ENCODE measurements around the gene EEF1A1. TPM values are rescaled to one million over a fixed set of nuclear protein-coding genes. Genes with fewer than 3 reads are reported as not detected.

Gene EEF1A1
- total and polyA plus RNA-seq, 2 of the 4 experiments (the other 2 are of a cell fraction), result 14,757 to 30,152 TPM

- no peak overlapping the region for H3K4ac ChIP-seq (ENCODE audit: low read depth, low read length)
- no peak overlapping the region for H3K4me2 ChIP-seq (ENCODE audit: low read depth, low read length)
- TF ChIP-seq RAD21 (IDR thresholded peaks at IDR 0.05; ENCODE audit: low read length) (no peak), MAZ (IDR thresholded peaks at IDR 0.05; ENCODE audit: borderline replicate concordance, low read depth, low read length) (no peak), NFE2L2 (IDR thresholded peaks at IDR 0.05; ENCODE audit: low read depth, low read length) (no peak)
- no peak overlapping the region for H2BK20ac ChIP-seq (ENCODE audit: low read depth, low read length)
- no TSS peak for BruUV-seq (replicated peaks)
- in situ Hi-C loops (cut with MboI; ENCODE audit: low sequenced_read_pairs), result no loop called here
- no peak overlapping the region for H2BK15ac ChIP-seq (ENCODE audit: low read depth, low read length)
- no peaks in the 10 kb centered on the region for H3K79me1 ChIP-seq (ENCODE audit: low read depth in 1 of 2, low read length in 2 of 2)
- POLR2A ChIA-PET (ENCODE audit: unreplicated experiment), result interaction anchor here (0.7 kb wide), 1 partner anchor 13 kb away, joined by 3 read pairs; no protein-coding TSS in a partner anchor
- H3K27ac ChIP-seq (ENCODE audit: insufficient read depth, low read length), result no peak overlapping the region
- H4K8ac ChIP-seq (ENCODE audit: low read depth in 2 of 2, low read length in 2 of 2), result no peak overlapping the region
- no peak overlapping the region for H2AK5ac ChIP-seq (ENCODE audit: low read depth, low read length)
- H2AK9ac ChIP-seq (replicated peaks; ENCODE audit: low read depth, low read length, poor library complexity), result no peak overlapping the region
- no peak overlapping the region for H3K14ac ChIP-seq (replicated peaks; ENCODE audit: low read depth, low read length)
- H4K20me1 ChIP-seq (ENCODE audit: insufficient read depth, low read length), result no peaks in the 10 kb centered on the region
- no peak overlapping the region for H2BK120ac ChIP-seq (ENCODE audit: low read depth, low read length)
- DNase-seq (no peak), ATAC-seq (ENCODE audit: low read depth) (no peak)
- CTCF ChIA-PET, result interaction anchor here (0.6 to 1.5 kb wide), 7 partner anchors 8 to 218 kb away, joined by 3 to 6 read pairs (median 3); no protein-coding TSS in a partner anchor
- no peaks in the 10 kb centered on the region for H3K36me3 ChIP-seq (ENCODE audit: control insufficient read depth, insufficient read depth, low read length)
- no peak overlapping the region for H2BK5ac ChIP-seq (ENCODE audit: low read depth, low read length, poor library complexity, severe bottlenecking)
- H3K27me3 ChIP-seq (ENCODE audit: control insufficient read depth, insufficient read depth, low read length), result no peaks in the 10 kb centered on the region
- 100% methylated on average over 1 of the region's 12 CpGs; no CpG with 5 or more reads in 1 of the 2 experiments for WGBS, 2 experiments (ENCODE audit: extremely low coverage in 2 of 2, insufficient read length in 1 of 2)
- H3K9ac ChIP-seq (ENCODE audit: low read depth, low read length), result no peak overlapping the region
- no peaks in the 10 kb centered on the region for H3K9me1 ChIP-seq (ENCODE audit: insufficient read depth, low read length)
- H2AFZ ChIP-seq (replicated peaks; ENCODE audit: low read length, poor library complexity), result no peak overlapping the region
- H3K4me3 ChIP-seq (ENCODE audit: insufficient read depth, low read depth, low read length), result no peak overlapping the region
- H4K5ac ChIP-seq (ENCODE audit: low read depth, low read length), result no peak overlapping the region
- H3K23ac ChIP-seq (ENCODE audit: low read depth, low read length), result no peak overlapping the region
- H3K18ac ChIP-seq (ENCODE audit: low read depth, low read length), result no peak overlapping the region
- no peaks in the 10 kb centered on the region for H3K4me1 ChIP-seq (ENCODE audit: control insufficient read depth, insufficient read depth, low read length)
- H3K9me3 ChIP-seq (ENCODE audit: control insufficient read depth, insufficient read depth, low read length), result no peaks in the 10 kb centered on the region
- no peak overlapping the region for H4K91ac ChIP-seq (ENCODE audit: insufficient read depth, low read depth, low read length)
- dilution Hi-C loops (cut with HindIII; ENCODE audit: low sequenced_read_pairs, unreplicated experiment), result no loop called here
- intact Hi-C loops (cut with micrococcal nuclease), result no loop called here
- no peak overlapping the region for H3K56ac ChIP-seq (ENCODE audit: extremely low read depth, insufficient read depth, low read length)
Measured at GRCh38 chr6:73548458-73549446, 27.9 kb upstream of the EEF1A1 start.

Data from IMR-90 (cell line).